GM10847 (cell line): ENCODE results near the gene ANKHD1.

Source experiments
- POLR2A ChIP-seq: IDR thresholded peaks from 2 replicates; pipeline ENCODE4 v1.6.1; 2011; ENCODE audit not compliant: insufficient read length; ENCODE audit errors: extremely low read depth

The ANKHD1 gene

GRCh38 chr5:140466981-140467742 is 65.5 kb downstream of the ANKHD1 start:
- TF ChIP-seq POLR2A: no peak

- no peak for TF ChIP-seq POLR2A
Measured at GRCh38 chr5:140468188-140468587, 66.6 kb downstream of the ANKHD1 start.

GRCh38 chr5:140469259-140469658 is 67.6 kb downstream of the ANKHD1 start:
- TF ChIP-seq POLR2A: no peak

GRCh38 chr5:140480310-140481014 is 78.8 kb downstream of the ANKHD1 start:
- no peak for TF ChIP-seq POLR2A

GRCh38 chr5:140481758-140482157 is 80.1 kb downstream of the ANKHD1 start:
- TF ChIP-seq POLR2A: no peak

GRCh38 chr5:140483055-140483454 is 81.4 kb downstream of the ANKHD1 start:
- TF ChIP-seq POLR2A: no peak

- no peak for TF ChIP-seq POLR2A
Measured at GRCh38 chr5:140488914-140489313, 87.3 kb downstream of the ANKHD1 start.

GRCh38 chr5:140497897-140498296 is 96.3 kb downstream of the ANKHD1 start:
- TF ChIP-seq POLR2A: no peak

GRCh38 chr5:140498591-140498990 is 97.0 kb downstream of the ANKHD1 start:
- TF ChIP-seq POLR2A: no peak

GRCh38 chr5:140502834-140503233 is 101.2 kb downstream of the ANKHD1 start:
- no peak for TF ChIP-seq POLR2A

- TF ChIP-seq POLR2A: no peak
Measured at GRCh38 chr5:140509898-140510297, 108.3 kb downstream of the ANKHD1 start.

GRCh38 chr5:140513124-140513523 is 111.5 kb downstream of the ANKHD1 start:
- TF ChIP-seq POLR2A: no peak

GRCh38 chr5:140524003-140524402 is 122.4 kb downstream of the ANKHD1 start:
- no peak for TF ChIP-seq POLR2A

- no peak for TF ChIP-seq POLR2A
Measured at GRCh38 chr5:140540227-140540626, 138.6 kb downstream of the ANKHD1 start.

GRCh38 chr5:140542972-140543371 is 141.3 kb downstream of the ANKHD1 start:
- TF ChIP-seq POLR2A: no peak

- no peak for TF ChIP-seq POLR2A
Measured at GRCh38 chr5:140544986-140545385, 143.4 kb downstream of the ANKHD1 start.
